Loucy (cell line): ENCODE results near the gene NRXN3.

ENCODE experiments used
- H2AFZ ChIP-seq: fragments of 200-600 bp; sonication (generic); 2 replicates; pipeline ENCODE4 v1.6.0; 2016; ENCODE audit warnings: antibody characterized with exemption, mild to moderate bottlenecking, low read length, moderate library complexity
- H3F3A ChIP-seq: fragments of 200-600 bp; 2 replicates; pipeline ENCODE4 v1.6.0; 2016; ENCODE audit warnings: antibody characterized with exemption, low read depth, mild to moderate bottlenecking
- H3K27me3 ChIP-seq: fragments of 200-600 bp; sonication (generic); 2 replicates; pipeline ENCODE4 v1.6.1; 2014; ENCODE audit warnings: low read length, mild to moderate bottlenecking; ENCODE audit not compliant: insufficient read depth, poor library complexity, severe bottlenecking
- H3K36me3 ChIP-seq: fragments of 200-600 bp; sonication (generic); 2 replicates; pipeline ENCODE4 v1.6.1; 2016; ENCODE audit warnings: low read length; ENCODE audit not compliant: insufficient read depth
- H3K4me1 ChIP-seq: fragments of 200-600 bp; sonication (generic); 2 replicates; pipeline ENCODE4 v1.5.1; 2014; ENCODE audit warnings: low read length, mild to moderate bottlenecking; ENCODE audit not compliant: insufficient read depth, poor library complexity, severe bottlenecking
- H3K4me2 ChIP-seq: fragments of 200-600 bp; sonication (generic); 2 replicates; pipeline ENCODE4 v1.6.0; 2014; ENCODE audit warnings: antibody characterized with exemption, low read length, low read depth, mild to moderate bottlenecking; ENCODE audit not compliant: poor library complexity, severe bottlenecking
- H3K4me3 ChIP-seq: fragments of 200-600 bp; sonication (generic); 2 replicates; pipeline ENCODE4 v1.5.1; 2014; ENCODE audit warnings: low read length, mild to moderate bottlenecking, mixed read lengths; ENCODE audit not compliant: poor library complexity, severe bottlenecking
- H3K79me2 ChIP-seq: fragments of 200-600 bp; sonication (generic); 2 replicates; pipeline ENCODE4 v1.6.1; 2014; ENCODE audit warnings: low read length; ENCODE audit not compliant: insufficient read depth
- H3K9ac ChIP-seq: fragments of 200-600 bp; sonication (generic); 2 replicates; pipeline ENCODE4 v1.6.0; 2014; ENCODE audit warnings: mild to moderate bottlenecking, low read depth, low read length, moderate library complexity; ENCODE audit not compliant: poor library complexity, severe bottlenecking
- H3K9me2 ChIP-seq: fragments of 200-600 bp; sonication (generic); replicated peaks from 2 replicates; pipeline ENCODE4 v1.6.1; 2016; ENCODE audit warnings: low read depth, low read length, mixed read lengths
- H3K9me3 ChIP-seq: fragments of 200-600 bp; sonication (generic); 2 replicates; pipeline ENCODE4 v1.6.1; 2014; ENCODE audit warnings: mild to moderate bottlenecking, antibody characterized with exemption, low read length, low read depth; ENCODE audit not compliant: insufficient read depth
- H4K20me1 ChIP-seq: fragments of 200-600 bp; sonication (generic); 2 replicates; pipeline ENCODE4 v1.6.0; 2014; ENCODE audit warnings: antibody characterized with exemption, low read length, mild to moderate bottlenecking; ENCODE audit not compliant: insufficient read depth, poor library complexity, severe bottlenecking
- EZH2phosphoT487 ChIP-seq: fragments of 200-600 bp; IDR thresholded peaks from 2 replicates; pipeline ENCODE4 v1.6.1; 2018; ENCODE audit warnings: antibody characterized with exemption, mild to moderate bottlenecking, moderate library complexity, borderline replicate concordance
- TF ChIP-seq, protein P1 (sequence below): fragments of 200-600 bp; sonication (generic); conservative IDR thresholded peaks from 2 replicates; pipeline ENCODE4 v1.5.1; 2014; ENCODE audit warnings: mild to moderate bottlenecking, antibody characterized with exemption, low read length

Gene NRXN3

DNA sequence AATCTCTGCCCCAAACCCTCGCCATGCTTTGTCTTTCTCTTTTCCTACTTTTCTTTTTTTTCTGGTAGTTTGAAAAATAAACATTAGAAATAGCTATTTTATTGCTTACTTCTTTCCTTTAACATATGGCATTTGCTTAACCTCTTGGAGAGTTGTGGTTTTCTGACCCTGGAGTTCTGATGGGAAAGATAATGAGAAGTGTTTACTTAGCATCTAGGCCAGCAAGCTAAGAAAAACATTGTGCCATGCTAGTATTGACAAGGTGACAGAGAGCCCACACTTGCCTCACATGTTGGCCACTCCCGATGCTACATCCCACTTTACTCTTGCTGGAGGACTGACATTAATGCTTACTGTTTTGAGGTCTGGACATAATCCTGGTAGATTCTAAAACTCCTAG, 1154.9 kb downstream of the NRXN3 start:
- Histone ChIP-seq H3K36me3 (no peaks in the 10 kb centered on the region), H2AFZ (no peak overlapping the region), H3K27me3 (no peaks in the 10 kb centered on the region), H3K9me3 (no peaks in the 10 kb centered on the region), H3K4me1 (no peaks in the 10 kb centered on the region), H3K79me2 (no peaks in the 10 kb centered on the region), H4K20me1 (no peaks in the 10 kb centered on the region), H3K9ac (no peak overlapping the region), H3K9me2 (no peaks in the 10 kb centered on the region), H3K4me2 (no peak overlapping the region), H3K4me3 (no peak overlapping the region), H3F3A (no peaks in the 10 kb centered on the region)
- no peak for TF ChIP-seq EZH2phosphoT487
- TF ChIP-seq, protein P1, sequence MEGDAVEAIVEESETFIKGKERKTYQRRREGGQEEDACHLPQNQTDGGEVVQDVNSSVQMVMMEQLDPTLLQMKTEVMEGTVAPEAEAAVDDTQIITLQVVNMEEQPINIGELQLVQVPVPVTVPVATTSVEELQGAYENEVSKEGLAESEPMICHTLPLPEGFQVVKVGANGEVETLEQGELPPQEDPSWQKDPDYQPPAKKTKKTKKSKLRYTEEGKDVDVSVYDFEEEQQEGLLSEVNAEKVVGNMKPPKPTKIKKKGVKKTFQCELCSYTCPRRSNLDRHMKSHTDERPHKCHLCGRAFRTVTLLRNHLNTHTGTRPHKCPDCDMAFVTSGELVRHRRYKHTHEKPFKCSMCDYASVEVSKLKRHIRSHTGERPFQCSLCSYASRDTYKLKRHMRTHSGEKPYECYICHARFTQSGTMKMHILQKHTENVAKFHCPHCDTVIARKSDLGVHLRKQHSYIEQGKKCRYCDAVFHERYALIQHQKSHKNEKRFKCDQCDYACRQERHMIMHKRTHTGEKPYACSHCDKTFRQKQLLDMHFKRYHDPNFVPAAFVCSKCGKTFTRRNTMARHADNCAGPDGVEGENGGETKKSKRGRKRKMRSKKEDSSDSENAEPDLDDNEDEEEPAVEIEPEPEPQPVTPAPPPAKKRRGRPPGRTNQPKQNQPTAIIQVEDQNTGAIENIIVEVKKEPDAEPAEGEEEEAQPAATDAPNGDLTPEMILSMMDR, result no peak

DNA sequence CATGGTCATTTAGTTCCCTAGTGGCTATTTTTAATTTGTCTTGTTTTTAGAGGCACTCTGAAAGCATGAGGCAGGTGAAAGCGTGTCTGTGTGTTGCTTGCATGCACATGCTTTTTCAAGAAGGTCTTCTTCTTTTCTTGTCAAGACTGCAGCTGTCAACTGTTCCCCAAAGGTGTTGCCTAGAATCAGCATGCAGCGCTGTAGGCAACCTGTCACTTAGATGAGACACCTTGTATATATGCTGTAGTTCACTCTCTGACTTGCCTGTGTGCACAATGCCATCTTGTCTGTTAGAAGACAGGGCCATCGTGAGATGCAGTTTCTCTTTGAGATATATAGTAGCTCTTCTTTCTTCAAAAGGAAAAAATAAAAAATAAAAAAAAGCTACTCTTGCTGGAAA, 1155.4 kb downstream of the NRXN3 start:
- TF ChIP-seq, protein P1, result no peak
- TF ChIP-seq EZH2phosphoT487, result no peak
- H3F3A ChIP-seq, result no peaks in the 10 kb centered on the region
- no peaks in the 10 kb centered on the region for H3K4me1 ChIP-seq
- H3K9me2 ChIP-seq, result no peaks in the 10 kb centered on the region
- no peaks in the 10 kb centered on the region for H3K36me3 ChIP-seq
- no peak overlapping the region for H2AFZ ChIP-seq
- no peaks in the 10 kb centered on the region for H3K9me3 ChIP-seq
- no peaks in the 10 kb centered on the region for H3K79me2 ChIP-seq
- H3K4me3 ChIP-seq, result no peak overlapping the region
- no peak overlapping the region for H3K4me2 ChIP-seq
- H3K9ac ChIP-seq, result no peak overlapping the region
- H4K20me1 ChIP-seq, result no peaks in the 10 kb centered on the region
- H3K27me3 ChIP-seq, result no peaks in the 10 kb centered on the region

DNA sequence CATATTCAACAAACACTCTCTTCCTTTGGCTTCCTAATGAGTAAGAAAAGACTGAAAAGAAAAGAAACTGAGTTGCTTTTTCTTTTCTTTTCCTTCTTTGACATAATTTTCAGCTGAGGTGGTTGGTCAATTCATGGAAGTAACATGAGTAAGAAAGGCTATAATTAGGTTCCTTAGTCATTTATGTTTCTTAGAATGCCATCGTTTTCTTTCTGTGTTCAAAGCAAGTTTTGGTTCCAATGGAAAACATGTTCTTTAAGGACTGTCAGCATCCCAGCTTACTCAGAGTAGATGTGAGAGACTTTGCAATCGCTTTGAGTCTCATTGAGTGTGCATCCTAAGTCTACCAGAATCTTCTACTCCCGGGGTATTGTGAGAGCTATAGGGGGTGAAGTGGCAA, 1158.7 kb downstream of the NRXN3 start:
- no peaks in the 10 kb centered on the region for H3K27me3 ChIP-seq
- no peak for TF ChIP-seq EZH2phosphoT487
- TF ChIP-seq, protein P1, result no peak
- H2AFZ ChIP-seq, result no peak overlapping the region
- H3K4me2 ChIP-seq, result no peak overlapping the region
- H3K4me1 ChIP-seq, result no peaks in the 10 kb centered on the region
- no peaks in the 10 kb centered on the region for H3K9me2 ChIP-seq
- no peak overlapping the region for H3K4me3 ChIP-seq
- H4K20me1 ChIP-seq, result no peaks in the 10 kb centered on the region
- H3K36me3 ChIP-seq, result no peaks in the 10 kb centered on the region
- no peak overlapping the region for H3K9ac ChIP-seq
- no peaks in the 10 kb centered on the region for H3K9me3 ChIP-seq
- no peaks in the 10 kb centered on the region for H3F3A ChIP-seq
- no peaks in the 10 kb centered on the region for H3K79me2 ChIP-seq
